GM12875 (cell line): ENCODE results near the gene PACSIN1.

ENCODE experiments used
- H3K4me3 ChIP-seq: one replicate; pipeline ENCODE4 v1.5.1; 2011; ENCODE audit warnings: low read depth, low read length, control low read depth
- TF ChIP-seq, protein P1 (sequence below): IDR thresholded peaks from 2 replicates; pipeline ENCODE4 v1.5.1; 2011; ENCODE audit warnings: low read depth, mild to moderate bottlenecking, control low read depth, inconsistent platforms, low read length, moderate library complexity, borderline replicate concordance; ENCODE audit not compliant: insufficient read depth

PACSIN1 gene

DNA sequence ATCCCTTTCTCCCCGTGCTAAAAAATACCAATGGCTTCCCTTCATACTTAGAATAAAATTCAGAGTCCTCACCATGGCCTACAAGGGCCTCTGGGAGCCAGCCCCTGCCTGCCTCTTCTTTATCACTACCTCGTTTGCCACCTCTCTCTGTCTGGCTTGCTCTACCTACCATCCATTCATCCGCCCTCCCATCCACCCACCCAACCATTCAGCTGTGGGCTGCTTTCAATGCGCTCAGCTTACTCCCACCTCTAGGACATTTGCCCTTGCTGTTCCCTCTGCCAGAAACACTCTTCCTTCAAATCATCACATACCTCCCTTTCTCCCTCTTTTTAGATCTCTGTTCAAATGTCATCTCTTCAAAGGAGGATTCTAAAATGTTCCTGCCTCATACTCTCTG is 44.4 kb downstream of the PACSIN1 start:
- H3K4me3 ChIP-seq, result no peak overlapping the region
- TF ChIP-seq, protein P1, sequence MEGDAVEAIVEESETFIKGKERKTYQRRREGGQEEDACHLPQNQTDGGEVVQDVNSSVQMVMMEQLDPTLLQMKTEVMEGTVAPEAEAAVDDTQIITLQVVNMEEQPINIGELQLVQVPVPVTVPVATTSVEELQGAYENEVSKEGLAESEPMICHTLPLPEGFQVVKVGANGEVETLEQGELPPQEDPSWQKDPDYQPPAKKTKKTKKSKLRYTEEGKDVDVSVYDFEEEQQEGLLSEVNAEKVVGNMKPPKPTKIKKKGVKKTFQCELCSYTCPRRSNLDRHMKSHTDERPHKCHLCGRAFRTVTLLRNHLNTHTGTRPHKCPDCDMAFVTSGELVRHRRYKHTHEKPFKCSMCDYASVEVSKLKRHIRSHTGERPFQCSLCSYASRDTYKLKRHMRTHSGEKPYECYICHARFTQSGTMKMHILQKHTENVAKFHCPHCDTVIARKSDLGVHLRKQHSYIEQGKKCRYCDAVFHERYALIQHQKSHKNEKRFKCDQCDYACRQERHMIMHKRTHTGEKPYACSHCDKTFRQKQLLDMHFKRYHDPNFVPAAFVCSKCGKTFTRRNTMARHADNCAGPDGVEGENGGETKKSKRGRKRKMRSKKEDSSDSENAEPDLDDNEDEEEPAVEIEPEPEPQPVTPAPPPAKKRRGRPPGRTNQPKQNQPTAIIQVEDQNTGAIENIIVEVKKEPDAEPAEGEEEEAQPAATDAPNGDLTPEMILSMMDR, result no peak

DNA sequence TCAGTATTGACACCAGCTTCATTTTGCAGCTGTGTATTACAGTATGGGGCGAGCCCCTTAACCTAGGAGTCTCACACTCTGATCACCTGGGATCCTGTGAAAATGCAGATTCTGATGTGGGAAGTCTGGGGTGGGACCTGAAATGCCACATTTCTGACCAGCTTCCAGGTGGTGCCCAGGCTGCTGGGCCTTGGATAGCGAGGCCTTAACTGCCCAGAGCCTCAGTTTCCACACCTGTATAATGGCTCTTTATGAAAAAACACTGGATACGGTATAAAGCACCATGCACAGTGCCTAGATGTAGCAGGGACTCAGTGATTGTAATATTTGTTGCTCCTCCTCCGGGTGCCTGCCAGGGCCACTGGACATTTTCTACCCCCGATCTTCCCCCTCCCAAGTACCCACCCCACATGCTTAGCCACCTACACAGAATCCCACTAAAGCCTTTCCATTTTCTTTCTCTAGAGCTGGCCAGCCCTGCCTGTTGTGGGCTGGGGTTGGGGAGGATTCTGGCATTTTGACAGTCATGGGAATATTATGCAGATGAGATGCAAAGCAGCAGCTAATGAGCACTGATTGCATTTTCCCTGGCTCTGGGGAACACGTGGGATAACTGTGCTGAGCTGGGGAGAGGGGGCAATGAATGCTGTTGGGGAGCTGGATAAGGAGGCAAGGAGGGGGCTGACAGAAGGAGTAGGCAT is 45.5 kb downstream of the PACSIN1 start:
- TF ChIP-seq, protein P1, result no peak
- no peak overlapping the region for H3K4me3 ChIP-seq

DNA sequence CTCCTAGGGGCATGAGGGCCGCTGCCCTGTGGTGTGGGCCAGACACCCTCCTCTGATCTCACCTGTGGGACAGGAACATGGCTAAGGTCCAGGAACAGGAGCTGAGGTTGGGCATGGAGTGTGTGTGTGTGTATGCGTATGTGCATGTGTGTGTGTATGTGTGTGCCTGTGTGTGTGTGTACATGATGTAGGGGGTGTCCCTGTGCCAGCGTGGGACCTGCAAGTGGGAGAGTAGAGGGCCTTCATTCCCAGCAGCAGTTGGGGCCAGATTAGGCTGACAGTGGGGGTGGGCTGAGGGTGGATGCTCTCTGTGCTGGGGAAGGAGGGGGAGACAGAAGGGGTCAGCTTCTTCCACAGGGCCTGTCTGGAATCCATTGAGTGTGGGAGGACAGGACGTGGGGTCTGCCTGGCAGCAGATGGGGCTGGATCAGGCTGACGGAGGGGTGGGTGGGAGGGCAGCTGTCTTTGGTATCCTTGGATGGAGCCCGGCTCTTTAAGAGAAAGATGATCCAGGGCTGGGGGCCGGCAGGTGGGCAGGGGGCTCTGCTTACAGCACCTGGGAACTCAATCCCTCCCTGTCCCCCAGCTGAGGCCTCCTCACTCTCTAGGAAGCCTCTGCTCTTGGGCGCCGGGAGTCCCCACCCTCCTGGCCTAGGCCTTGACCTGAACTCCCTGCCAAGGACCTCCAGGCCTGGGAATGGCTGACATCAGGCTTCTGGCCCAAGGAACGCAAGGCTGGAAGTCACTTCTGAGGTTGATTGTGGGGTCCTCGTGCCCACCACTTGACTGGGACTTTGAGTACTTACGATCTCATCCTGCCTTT is 46.2 kb downstream of the PACSIN1 start:
- TF ChIP-seq, protein P1, result no peak
- no peak overlapping the region for H3K4me3 ChIP-seq

DNA sequence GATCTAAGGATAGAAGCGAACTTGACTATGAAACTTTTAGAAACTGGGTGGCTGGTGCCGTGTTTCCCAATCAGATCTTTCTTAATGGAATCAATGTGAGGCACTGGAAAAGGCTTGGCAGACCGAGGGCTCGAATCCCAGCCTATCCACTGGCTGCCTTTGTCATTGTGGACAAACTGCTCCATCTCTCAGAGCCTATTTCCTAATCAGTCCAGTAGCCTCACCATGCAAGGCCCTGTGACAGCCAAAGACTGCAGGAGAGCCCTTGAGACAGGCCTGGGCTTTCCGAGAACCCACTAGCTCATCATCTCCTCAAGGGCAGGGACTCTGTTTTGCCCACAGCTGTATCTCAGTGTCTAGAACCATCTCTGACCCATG is 46.9 kb downstream of the PACSIN1 start:
- TF ChIP-seq, protein P1, result no peak
- H3K4me3 ChIP-seq, result no peak overlapping the region

DNA sequence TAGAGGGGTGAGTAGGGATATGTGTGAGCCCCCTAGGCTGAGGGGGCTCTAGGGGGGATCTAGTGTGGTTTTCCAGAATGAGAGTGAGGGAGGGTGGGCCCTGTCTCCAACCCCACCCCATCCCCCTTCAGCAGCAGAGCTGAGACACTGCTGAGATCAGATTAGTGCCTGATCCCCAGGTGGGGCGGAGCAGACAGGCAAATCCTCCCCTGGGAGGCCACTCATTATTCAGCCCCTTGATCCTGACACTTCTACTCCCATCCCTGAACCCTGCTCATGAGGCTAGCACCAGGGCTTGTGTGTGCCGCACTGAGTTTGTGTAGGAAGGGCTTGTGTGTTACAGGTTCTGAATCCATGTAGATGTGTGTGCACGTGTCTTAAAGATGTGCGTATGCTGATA is 47.8 kb downstream of the PACSIN1 start:
- H3K4me3 ChIP-seq, result no peak overlapping the region
- TF ChIP-seq, protein P1, result no peak

DNA sequence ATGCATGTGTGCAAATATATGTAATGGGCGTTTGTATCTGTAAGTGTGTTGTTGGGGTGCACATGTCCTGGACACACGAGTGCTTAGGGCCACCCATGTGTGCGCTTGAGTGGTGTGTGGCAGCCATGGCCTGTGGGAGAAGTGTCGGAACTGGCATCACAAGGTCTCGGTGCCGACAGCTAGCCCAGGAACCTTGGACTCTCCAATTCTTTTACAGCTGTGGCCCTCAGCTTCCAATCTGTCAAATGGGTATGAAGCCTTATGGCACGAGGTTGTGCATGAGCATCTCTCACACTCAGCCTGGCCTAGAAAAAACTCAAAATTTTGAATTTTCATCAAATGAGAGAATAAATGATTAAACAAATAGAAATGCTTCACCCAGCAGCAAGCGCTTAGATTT is 48.2 kb downstream of the PACSIN1 start:
- TF ChIP-seq, protein P1, result no peak
- H3K4me3 ChIP-seq, result no peak overlapping the region
